Measurements from ENCODE around the gene METTL8. TPM values are rescaled to one million over a fixed set of nuclear protein-coding genes. Genes with fewer than 3 reads are reported as not detected.

The METTL8 gene
- total RNA-seq, 4 donors from 2014 or later, result 11.4 to 107 (median 15.2) TPM

DNA sequence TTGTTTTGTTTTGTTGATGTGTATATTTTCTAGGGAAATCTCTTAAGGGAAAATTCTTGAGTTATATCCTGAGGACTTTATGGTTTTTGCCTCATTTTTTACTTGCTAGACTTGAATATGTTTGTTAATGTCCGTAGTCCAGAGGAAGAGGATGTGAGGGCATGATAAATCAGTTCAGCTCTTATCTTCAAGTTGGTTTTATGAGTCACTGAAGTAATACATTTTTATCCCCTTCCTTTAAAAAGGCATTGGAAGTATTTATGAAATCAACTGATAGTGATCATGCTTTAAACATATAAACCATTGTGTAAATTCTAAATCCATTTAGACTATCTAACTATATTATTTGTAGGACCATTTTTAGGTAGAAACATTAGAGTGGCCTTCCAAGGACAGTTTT, 44.6 kb upstream of the METTL8 start:
- Histone ChIP-seq H3K4me1 (no peaks in the 10 kb centered on the region), H3K36me3 (peaks cover 0 to 16% (median 0%) of the 10 kb centered on the region in 3 donors), H3K9me3 (no peaks in the 10 kb centered on the region), H3K4me3 (no peak overlapping the region), H3K27me3 (no peaks in the 10 kb centered on the region), H3K27ac (no peak overlapping the region)
- DNase-seq, result no peak
- TF ChIP-seq, protein P1, sequence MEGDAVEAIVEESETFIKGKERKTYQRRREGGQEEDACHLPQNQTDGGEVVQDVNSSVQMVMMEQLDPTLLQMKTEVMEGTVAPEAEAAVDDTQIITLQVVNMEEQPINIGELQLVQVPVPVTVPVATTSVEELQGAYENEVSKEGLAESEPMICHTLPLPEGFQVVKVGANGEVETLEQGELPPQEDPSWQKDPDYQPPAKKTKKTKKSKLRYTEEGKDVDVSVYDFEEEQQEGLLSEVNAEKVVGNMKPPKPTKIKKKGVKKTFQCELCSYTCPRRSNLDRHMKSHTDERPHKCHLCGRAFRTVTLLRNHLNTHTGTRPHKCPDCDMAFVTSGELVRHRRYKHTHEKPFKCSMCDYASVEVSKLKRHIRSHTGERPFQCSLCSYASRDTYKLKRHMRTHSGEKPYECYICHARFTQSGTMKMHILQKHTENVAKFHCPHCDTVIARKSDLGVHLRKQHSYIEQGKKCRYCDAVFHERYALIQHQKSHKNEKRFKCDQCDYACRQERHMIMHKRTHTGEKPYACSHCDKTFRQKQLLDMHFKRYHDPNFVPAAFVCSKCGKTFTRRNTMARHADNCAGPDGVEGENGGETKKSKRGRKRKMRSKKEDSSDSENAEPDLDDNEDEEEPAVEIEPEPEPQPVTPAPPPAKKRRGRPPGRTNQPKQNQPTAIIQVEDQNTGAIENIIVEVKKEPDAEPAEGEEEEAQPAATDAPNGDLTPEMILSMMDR (IDR thresholded peaks at IDR 0.05), result no peak
- TF ChIP-seq POLR2A (IDR thresholded peaks at IDR 0.05), result no peak

GRCh38 chr2:171475979-171476378, 42.2 kb upstream of the METTL8 start:
- Histone ChIP-seq H3K36me3 (peaks cover 0 to 22% (median 0%) of the 10 kb centered on the region in 3 donors), H3K27ac (no peak overlapping the region), H3K9me3 (no peaks in the 10 kb centered on the region), H3K27me3 (no peaks in the 10 kb centered on the region), H3K4me3 (no peak overlapping the region), H3K4me1 (no peaks in the 10 kb centered on the region)
- TF ChIP-seq, protein P1 (IDR thresholded peaks at IDR 0.05), result no peak
- no peak for TF ChIP-seq POLR2A (IDR thresholded peaks at IDR 0.05)
- DNase-seq, result no peak

DNA sequence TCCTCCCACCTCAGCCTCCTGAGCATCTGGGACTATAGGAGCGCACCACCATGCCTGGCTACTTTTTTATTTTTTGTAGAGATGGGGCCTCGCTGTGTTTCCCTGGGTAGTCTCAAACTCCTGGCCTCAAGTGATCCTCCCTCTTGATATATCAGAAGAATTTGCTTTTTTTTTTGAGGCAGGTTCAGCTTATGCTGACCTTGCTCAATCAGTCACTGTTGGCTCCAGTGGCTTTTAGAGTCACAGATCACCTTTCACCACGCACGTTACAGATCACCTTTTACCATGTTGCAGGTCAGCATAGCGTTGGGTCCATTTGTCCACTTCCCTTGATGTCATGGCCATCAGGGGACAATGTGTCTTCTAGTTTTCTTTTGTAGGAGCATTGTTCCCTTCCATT, 36.3 kb upstream of the METTL8 start:
- Histone ChIP-seq H3K36me3 (peaks cover 0 to 34% (median 0%) of the 10 kb centered on the region in 3 donors), H3K27me3 (no peaks in the 10 kb centered on the region), H3K4me1 (no peaks in the 10 kb centered on the region), H3K4me3 (no peak overlapping the region), H3K27ac (no peak overlapping the region), H3K9me3 (no peaks in the 10 kb centered on the region)
- TF ChIP-seq POLR2A (IDR thresholded peaks at IDR 0.05), result no peak
- TF ChIP-seq, protein P1 (IDR thresholded peaks at IDR 0.05), result no peak
- no peak for DNase-seq

DNA sequence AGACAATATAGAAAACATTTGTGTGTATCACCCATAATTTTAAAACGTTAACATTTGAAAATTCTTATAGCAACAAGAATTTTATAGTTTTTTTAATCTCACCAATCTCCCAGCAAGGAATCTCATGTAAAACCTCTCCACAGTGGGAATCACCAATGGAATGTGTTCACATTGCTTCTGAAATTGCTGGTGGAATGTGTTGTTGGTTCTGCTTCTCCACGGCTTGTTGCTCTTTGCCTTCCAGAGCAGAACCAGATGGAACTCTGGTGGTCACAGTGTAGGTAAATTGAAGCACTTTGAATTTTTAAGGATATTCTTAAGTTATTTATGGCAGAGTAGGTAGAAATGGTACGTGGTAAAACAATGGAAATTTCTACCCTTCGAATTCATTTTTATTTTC, 35.4 kb upstream of the METTL8 start:
- no peaks in the 10 kb centered on the region for H3K4me1 ChIP-seq
- no peak overlapping the region for H3K4me3 ChIP-seq
- H3K36me3 ChIP-seq, result peaks cover 0 to 31% (median 0%) of the 10 kb centered on the region in 3 donors
- H3K27ac ChIP-seq, result no peak overlapping the region
- no peak for DNase-seq
- TF ChIP-seq, protein P1 (IDR thresholded peaks at IDR 0.05), result no peak
- no peak for TF ChIP-seq POLR2A (IDR thresholded peaks at IDR 0.05)
- H3K27me3 ChIP-seq, result no peaks in the 10 kb centered on the region
- H3K9me3 ChIP-seq, result no peaks in the 10 kb centered on the region

DNA sequence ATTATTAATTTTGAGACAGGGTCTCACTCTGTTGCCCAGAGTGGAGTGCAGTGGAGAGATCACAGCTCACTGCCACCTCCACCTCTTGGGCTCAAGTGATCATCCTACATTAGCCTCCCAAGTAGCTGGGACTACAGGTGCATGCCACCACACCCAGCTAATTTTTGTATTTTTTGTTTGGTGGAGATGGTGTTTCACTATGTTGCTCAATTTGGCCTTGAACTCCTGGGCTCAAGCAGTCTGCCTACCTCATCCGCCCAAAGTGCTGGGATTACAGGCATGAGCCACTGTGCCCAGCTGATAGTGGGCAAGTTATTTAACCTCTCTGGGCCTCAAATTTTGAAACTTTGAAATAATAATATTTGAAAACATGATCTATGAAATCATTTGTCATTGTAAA, 26.7 kb upstream of the METTL8 start:
- Histone ChIP-seq H3K27me3 (no peaks in the 10 kb centered on the region), H3K27ac (no peak overlapping the region), H3K36me3 (peaks cover 0 to 40% (median 0%) of the 10 kb centered on the region in 3 donors), H3K4me3 (no peak overlapping the region), H3K4me1 (no peaks in the 10 kb centered on the region), H3K9me3 (no peaks in the 10 kb centered on the region)
- DNase-seq, result no peak
- TF ChIP-seq, protein P1 (IDR thresholded peaks at IDR 0.05), result no peak
- TF ChIP-seq POLR2A (IDR thresholded peaks at IDR 0.05), result no peak

- TF ChIP-seq, protein P1 (IDR thresholded peaks at IDR 0.05), result no peak
- H3K9me3 ChIP-seq, result no peaks in the 10 kb centered on the region
- H3K4me1 ChIP-seq, result no peaks in the 10 kb centered on the region
- H3K4me3 ChIP-seq, result no peak overlapping the region
- H3K27ac ChIP-seq, result no peak overlapping the region
- no peak for DNase-seq
- no peaks in the 10 kb centered on the region for H3K27me3 ChIP-seq
- peaks cover 0 to 46% (median 0%) of the 10 kb centered on the region in 3 donors for H3K36me3 ChIP-seq
Observed at GRCh38 chr2:171459498-171459897, 25.7 kb upstream of the METTL8 start.
